Upper lobe of left lung (tissue), 4 donors: ENCODE results near the gene ZNF200.

ENCODE experiments used
- EP300 ChIP-seq, 4 donors: sonication (generic); formaldehyde crosslinking; IDR thresholded peaks; one replicate each; pipeline ENCODE4 v1.5.1; 2017; ENCODE audit warnings: antibody characterized with exemption in 4 of 4, control low read depth in 2 of 4
- POLR2A ChIP-seq, 4 donors: fragments of 450-650 bp; IDR thresholded peaks; one replicate each; pipeline ENCODE4 v1.5.1; 2016 to 2017; ENCODE audit warnings: antibody characterized with exemption in 4 of 4, mild to moderate bottlenecking in 2 of 4
- POLR2AphosphoS5 ChIP-seq, 2 donors: sonication (generic); formaldehyde crosslinking; IDR thresholded peaks; one replicate each; pipeline ENCODE4 v1.5.1; 2017; ENCODE audit warnings: antibody characterized with exemption in 2 of 2
- TF ChIP-seq, protein P1 (sequence below), 6 experiments: fragments of 450-650 bp in 4 of 6; fragments of 200-600 bp in 2 of 6; sonication (generic) in 2 of 6; IDR thresholded peaks; one replicate each; pipeline ENCODE4 v1.5.1; 2016 to 2019; ENCODE audit warnings: antibody characterized with exemption in 6 of 6

DNA sequence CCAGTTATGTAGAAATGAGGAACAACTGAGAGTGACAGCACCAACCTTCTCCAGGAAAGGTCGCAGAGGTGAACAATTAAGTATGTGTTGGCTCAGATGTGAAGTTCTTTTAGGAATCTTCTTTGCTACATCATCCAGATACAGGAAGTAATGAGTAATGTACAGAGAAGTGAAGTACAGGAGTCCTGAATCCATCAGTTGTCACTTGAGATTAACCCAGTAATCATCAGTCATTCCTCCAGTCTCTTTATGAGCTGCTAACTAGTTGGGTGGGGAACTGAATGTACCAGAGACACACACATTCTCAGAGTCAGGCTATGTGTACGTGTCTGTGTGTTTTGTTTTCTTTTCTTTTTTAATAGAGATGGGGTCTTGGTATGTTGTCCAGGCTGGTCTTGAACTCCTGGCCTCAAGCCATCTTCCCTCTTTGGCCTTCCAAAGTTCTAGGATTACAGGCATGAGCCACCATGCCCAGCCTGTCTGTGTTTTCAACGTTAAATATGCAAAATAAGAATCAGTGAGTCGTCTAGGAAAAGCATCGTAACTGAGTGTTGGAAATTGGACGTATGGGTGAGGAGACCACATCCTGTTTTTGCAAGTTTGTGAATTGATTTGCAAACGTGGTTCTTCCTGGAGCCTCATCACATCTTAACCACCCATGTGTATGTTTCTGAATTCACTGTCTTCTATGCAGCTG is 19.9 kb downstream of the ZNF200 start:
- TF ChIP-seq POLR2AphosphoS5 (IDR thresholded peaks at IDR 0.05) (no peak), POLR2A (IDR thresholded peaks at IDR 0.05) (no peak), EP300 (IDR thresholded peaks at IDR 0.05) (no peak)
- TF ChIP-seq, protein P1, sequence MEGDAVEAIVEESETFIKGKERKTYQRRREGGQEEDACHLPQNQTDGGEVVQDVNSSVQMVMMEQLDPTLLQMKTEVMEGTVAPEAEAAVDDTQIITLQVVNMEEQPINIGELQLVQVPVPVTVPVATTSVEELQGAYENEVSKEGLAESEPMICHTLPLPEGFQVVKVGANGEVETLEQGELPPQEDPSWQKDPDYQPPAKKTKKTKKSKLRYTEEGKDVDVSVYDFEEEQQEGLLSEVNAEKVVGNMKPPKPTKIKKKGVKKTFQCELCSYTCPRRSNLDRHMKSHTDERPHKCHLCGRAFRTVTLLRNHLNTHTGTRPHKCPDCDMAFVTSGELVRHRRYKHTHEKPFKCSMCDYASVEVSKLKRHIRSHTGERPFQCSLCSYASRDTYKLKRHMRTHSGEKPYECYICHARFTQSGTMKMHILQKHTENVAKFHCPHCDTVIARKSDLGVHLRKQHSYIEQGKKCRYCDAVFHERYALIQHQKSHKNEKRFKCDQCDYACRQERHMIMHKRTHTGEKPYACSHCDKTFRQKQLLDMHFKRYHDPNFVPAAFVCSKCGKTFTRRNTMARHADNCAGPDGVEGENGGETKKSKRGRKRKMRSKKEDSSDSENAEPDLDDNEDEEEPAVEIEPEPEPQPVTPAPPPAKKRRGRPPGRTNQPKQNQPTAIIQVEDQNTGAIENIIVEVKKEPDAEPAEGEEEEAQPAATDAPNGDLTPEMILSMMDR (IDR thresholded peaks at IDR 0.05), result no peak
